ENCODE data around the gene TMEM52B.
"Not testable (repeated sequence)": the region's sequence is repeated elsewhere in the genome, so short reads cannot be mapped to it uniquely, and the experiment has no call there.

TMEM52B gene

DNA sequence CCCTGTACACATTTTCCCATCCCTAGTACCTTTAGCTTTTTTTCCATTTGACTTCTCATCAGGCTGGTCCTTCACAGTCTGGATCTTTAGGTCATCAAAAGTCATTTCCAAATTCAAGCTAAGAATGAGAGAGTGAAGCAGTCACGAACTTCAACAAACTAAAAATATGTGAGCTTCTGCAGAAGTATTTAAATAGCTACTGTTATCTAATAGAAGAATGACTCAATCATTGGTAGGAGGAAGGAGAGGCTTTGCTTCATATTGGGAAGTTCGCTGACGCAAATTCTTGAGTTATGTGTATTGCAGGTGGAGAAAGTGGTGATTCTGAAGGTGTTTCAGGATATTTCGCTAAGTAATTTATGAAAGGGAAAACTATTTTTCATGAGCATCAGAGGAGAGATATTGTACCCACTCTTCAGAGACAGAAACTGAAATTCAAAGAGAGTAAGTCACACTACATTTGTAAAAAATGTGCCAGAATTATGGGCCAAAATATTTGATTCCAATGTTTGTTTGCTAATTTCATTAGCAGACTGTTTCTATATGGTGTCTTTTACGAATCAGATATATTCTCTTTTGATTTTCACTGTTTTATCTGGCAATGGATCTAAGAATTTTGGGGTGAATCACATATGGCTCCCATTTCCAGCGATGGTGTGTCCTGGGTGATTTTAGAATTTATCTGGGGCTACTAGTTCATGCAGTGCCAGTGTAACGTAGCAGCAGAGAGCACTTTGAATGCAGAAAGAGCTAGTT is 6.7 kb upstream of the TMEM52B start, which contains the start of gene OLR1:
Gene OLR1 (minus strand): TSS at position 160 of the 756 bp plus-strand sequence. CDS start 55 bp downstream, at position 105.
- DNase-seq: no peak

DNA sequence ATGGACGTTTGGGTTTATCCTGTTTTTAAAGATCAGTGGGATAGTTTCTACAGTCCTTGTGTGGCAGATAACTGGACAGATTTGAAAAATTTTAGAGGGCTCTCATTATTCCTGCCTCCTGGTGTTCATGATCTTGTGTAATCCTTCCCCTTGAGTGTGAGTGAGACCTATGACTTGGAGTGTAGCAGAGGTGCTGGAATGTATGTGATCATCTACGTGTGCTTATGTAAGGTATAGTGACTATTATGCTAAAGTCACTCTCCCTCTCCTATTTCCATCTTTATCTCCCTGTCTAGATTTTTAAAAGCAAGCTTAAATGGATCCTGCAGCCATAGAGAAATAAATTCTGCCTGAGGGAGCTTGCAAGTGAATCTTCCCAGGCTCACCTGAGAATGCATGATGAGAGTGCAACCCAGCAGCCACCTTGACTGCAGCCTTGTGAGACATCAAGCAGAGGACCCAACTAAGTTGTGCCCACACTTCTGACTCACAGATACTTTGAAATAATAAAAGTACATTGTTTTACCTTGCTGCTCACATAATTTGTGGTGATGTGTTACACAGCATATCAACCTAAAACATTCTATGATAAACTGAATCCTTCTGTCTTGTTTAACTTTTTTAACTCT is 3.7 kb upstream of the TMEM52B start:
- DNase-seq: no peak

- DNase-seq: no peak
Measured at GRCh38 chr12:10175846-10176636, 2.8 kb upstream of the TMEM52B start.

GRCh38 chr12:10179776-10180181 is 947 bp downstream of the TMEM52B start:
- DNase-seq: no peak

GRCh38 chr12:10182354-10183049 is 3.7 kb downstream of the TMEM52B start:
- DNase-seq: no peak

- DNase-seq: no peak
Measured at GRCh38 chr12:10184261-10184843, 5.5 kb downstream of the TMEM52B start.

- DNase-seq: no peak
Measured at GRCh38 chr12:10186299-10186698, 7.5 kb downstream of the TMEM52B start.

- DNase-seq: not testable (repeated sequence)
Measured at GRCh38 chr12:10186958-10187357, 8.1 kb downstream of the TMEM52B start.

DNA sequence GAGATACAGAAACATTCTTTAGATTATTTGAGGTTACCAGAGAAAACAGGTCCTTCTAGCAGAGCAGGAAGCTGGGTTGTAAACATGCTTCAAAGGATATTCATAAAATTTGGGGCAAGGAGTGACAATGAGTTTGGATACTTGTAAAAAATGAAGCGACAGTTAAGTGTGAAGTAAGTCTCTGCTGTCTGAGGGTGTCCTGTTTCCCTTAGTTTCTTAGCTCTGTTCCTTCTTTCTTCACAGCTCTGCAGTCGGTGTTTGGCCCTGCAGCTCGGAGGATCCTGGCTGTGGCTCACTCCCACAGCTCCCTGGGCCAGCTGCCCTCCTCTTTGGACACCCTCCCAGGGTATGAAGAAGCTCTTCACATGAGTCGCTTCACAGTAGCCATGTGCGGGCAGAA is 10.8 kb downstream of the TMEM52B start:
- no peak for DNase-seq

- no peak for DNase-seq
Measured at GRCh38 chr12:10190558-10191388, 11.9 kb downstream of the TMEM52B start.

DNA sequence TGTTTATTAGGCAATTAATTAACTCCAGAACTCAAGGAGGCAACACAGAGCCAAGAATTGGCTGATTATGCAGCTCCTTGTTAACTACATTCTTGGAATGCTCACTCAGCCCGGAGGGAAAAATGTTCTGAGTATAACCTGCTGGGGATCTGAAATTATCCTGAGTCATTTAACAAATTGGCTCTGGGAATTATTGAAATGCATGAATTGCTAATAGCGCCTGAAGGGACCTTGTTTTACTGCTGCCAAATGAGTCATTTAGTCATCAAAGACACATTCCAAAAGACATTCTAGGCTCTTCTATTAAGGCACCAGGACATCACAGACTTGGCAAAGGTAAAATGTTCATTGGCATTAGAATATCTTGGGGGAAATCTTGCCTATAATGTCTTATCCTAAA is 13.0 kb downstream of the TMEM52B start:
- DNase-seq: no peak

- DNase-seq: no peak
Measured at GRCh38 chr12:10194160-10194670, 15.4 kb downstream of the TMEM52B start.

- no peak for DNase-seq
Measured at GRCh38 chr12:10196210-10196609, 17.4 kb downstream of the TMEM52B start.

- no peak for DNase-seq
Measured at GRCh38 chr12:10197879-10198278, 19.0 kb downstream of the TMEM52B start.

DNA sequence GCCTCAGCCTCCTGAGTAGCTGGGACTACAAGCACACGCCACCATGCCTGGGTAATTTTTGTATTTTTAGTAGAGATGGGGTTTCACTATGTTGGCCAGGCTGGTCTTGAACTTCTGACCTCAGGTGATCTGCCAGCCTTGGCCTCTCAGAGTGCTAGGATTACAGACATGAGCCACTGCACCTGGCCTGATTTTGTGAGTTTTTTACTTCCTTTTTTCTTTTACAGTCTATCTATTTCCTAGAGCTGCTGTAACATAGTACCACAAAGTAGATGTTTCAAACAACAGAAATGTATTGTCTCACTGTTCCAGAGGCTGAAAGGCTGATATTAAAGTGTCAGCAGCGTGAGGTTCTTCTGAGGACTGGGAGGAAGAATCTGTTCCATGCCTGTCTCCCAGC is 25.7 kb downstream of the TMEM52B start:
- not testable (repeated sequence) for DNase-seq

- no peak for DNase-seq
Measured at GRCh38 chr12:10205220-10205807, 26.5 kb downstream of the TMEM52B start.

- DNase-seq: no peak
Measured at GRCh38 chr12:10207136-10207535, 28.3 kb downstream of the TMEM52B start.

DNA sequence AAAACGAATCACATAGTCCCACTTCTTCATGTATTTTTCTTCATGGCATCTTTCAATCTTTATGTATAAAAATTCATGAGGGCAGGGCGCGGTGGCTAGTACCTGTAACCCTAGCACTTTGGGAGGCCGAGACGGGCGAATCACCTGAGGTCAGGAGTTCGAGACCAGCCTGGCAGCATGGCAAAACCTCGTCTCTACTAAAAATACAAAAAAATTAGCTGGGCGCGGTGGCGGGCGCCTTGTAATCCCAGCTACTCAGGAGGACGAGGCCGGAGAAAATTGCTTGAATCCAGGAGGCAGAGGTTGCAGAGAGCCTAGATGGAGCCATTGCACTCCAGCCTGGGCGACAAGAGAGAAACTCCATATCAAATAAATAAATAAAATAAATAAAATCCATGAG is 31.4 kb downstream of the TMEM52B start:
- no peak for DNase-seq

DNA sequence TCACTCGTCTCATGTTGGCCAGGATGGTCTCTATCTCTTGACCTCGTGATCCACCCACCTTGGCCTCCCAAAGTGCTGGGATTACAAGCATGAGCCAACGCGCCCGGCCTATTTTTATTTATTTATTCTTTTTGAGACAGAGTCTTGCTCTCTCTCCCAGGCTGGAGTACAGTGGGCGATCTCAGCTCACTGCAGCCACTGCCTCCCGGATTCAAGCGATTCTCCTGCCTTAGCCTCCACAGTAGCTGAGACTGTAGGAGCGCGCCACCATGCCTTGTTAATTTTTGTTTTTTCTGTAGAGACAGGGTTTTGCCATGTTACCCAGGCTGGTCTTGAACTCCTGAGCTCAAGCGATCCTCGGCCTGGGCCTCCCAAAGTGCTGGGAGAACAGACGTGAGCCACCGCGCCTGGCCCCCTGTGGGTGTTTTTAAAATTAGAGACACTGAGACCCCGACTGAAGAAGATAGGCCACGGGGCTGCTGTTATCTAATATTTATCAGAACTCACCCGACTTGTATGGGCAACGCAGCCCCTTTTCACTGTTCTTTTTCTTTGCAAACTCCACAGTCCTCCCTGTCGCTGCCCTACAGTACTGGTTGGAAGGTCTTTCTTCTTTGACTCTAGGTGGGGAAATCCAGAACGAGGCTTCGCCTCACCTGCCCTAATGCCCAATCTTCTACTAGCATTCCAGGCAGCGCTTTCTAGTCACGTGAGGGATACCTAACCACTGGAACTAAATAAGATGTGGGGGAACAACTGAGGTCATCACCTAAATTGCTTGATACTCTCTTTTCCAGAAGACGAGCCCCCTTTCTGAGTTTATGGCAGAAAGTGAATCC is 32.5 kb downstream of the TMEM52B start:
- DNase-seq: no peak

Data from activated CD4-positive, CD25-positive, alpha-beta regulatory T cell treated with anti-CD3 and anti-CD28 coated beads, Interleukin-2, amount 50 U/mL, for 72 hours (primary cell).